HEK293T (cell line): ENCODE data around the gene CLASRP.
A peak's percentile ranks its signal among the peaks of the same experiment; 100 is the strongest.
"Not testable (repeated sequence)": the region's sequence is repeated elsewhere in the genome, so short reads cannot be mapped to it uniquely, and the experiment has no call there.

Source experiments
- CTCF ChIA-PET: fragments of 350-600 bp; formaldehyde crosslinking; extraction: SDS; loops from one replicate; lab custom pipeline; 2021; ENCODE audit warnings: antibody characterized with exemption, inconsistent platforms; lab: Yijun Ruan, JAX
- POLR2A ChIA-PET: fragments of 350-600 bp; formaldehyde crosslinking; extraction: SDS; loops from one replicate; lab custom pipeline; 2020; ENCODE audit warnings: antibody characterized with exemption, inconsistent platforms; lab: Yijun Ruan, JAX
- DNase-seq: peaks from one replicate; pipeline ENCODE4 v3.0.0; 2012; ENCODE audit warnings: mixed read lengths; ENCODE audit errors: extremely low spot score
- ARNT ChIP-seq: fragments of 450-650 bp; IDR thresholded peaks from 2 replicates; pipeline ENCODE4 v1.6.1; 2017; ENCODE audit warnings: mild to moderate bottlenecking
- BHLHE40 ChIP-seq: fragments of 450-650 bp; IDR thresholded peaks from 2 replicates; pipeline ENCODE4 v1.6.1; 2016; ENCODE audit warnings: mild to moderate bottlenecking, moderate library complexity, borderline replicate concordance
- CTBP1 ChIP-seq: fragments of 450-650 bp; IDR thresholded peaks from 2 replicates; pipeline ENCODE4 v1.6.1; 2016; ENCODE audit warnings: borderline replicate concordance
- ELF4 ChIP-seq: fragments of 450-650 bp; IDR thresholded peaks from 2 replicates; pipeline ENCODE4 v1.6.1; 2017; ENCODE audit warnings: antibody characterized with exemption
- FOXA1 ChIP-seq: fragments of 450-650 bp; IDR thresholded peaks from 2 replicates; pipeline ENCODE4 v1.6.1; 2016; ENCODE audit warnings: mild to moderate bottlenecking
- FOXK2 ChIP-seq: fragments of 450-650 bp; IDR thresholded peaks from 2 replicates; pipeline ENCODE4 v1.6.1; 2016; ENCODE audit warnings: mild to moderate bottlenecking
- FOXM1 ChIP-seq: fragments of 450-650 bp; IDR thresholded peaks from 2 replicates; pipeline ENCODE4 v1.6.1; 2017; ENCODE audit warnings: mild to moderate bottlenecking, borderline replicate concordance
- HDGF ChIP-seq: fragments of 450-650 bp; IDR thresholded peaks from 2 replicates; pipeline ENCODE4 v1.6.1; 2017; ENCODE audit warnings: antibody characterized with exemption, borderline replicate concordance
- L3MBTL2 ChIP-seq: fragments of 450-650 bp; conservative IDR thresholded peaks from 2 replicates; pipeline ENCODE4 v1.6.1; 2016; ENCODE audit warnings: mild to moderate bottlenecking
- LEF1 ChIP-seq: fragments of 450-650 bp; IDR thresholded peaks from 2 replicates; pipeline ENCODE4 v1.6.1; 2017; ENCODE audit warnings: mild to moderate bottlenecking, borderline replicate concordance
- NFRKB ChIP-seq: fragments of 450-650 bp; IDR thresholded peaks from 2 replicates; pipeline ENCODE4 v1.6.1; 2016; ENCODE audit warnings: mild to moderate bottlenecking, moderate library complexity
- PKNOX1 ChIP-seq: fragments of 450-650 bp; IDR thresholded peaks from 2 replicates; pipeline ENCODE4 v1.6.1; 2016
- SP1 ChIP-seq: fragments of 450-650 bp; IDR thresholded peaks from 2 replicates; pipeline ENCODE4 v1.6.1; 2017
- SUZ12 ChIP-seq: fragments of 450-650 bp; IDR thresholded peaks from 2 replicates; pipeline ENCODE4 v1.6.1; 2016; ENCODE audit warnings: mild to moderate bottlenecking
- TARDBP ChIP-seq: fragments of 450-650 bp; IDR thresholded peaks from 2 replicates; pipeline ENCODE4 v1.6.1; 2016
- ZNF384 ChIP-seq: fragments of 450-650 bp; IDR thresholded peaks from 2 replicates; pipeline ENCODE4 v1.6.1; 2016

Gene CLASRP

GRCh38 chr19:45117167-45117594, 78.3 kb downstream of the CLASRP start:
- ChIA-PET CTCF (no interaction called here), POLR2A (no interaction called here)
- TF ChIP-seq FOXM1 = no peak
- DNase-seq = no peak

- TF ChIP-seq ELF4 (no peak), ZNF384 (no peak), CTBP1 (no peak), FOXA1 (no peak), L3MBTL2 (no peak), HDGF (no peak), NFRKB (no peak), TARDBP (no peak), ARNT (no peak), LEF1 (no peak), BHLHE40 (no peak), PKNOX1 (no peak), SP1 (no peak), SUZ12 (no peak), FOXK2 (no peak), FOXM1 (no peak)
- no peak for DNase-seq
- ChIA-PET POLR2A (interaction anchor here (1.9 kb wide), 1 partner anchor 26 kb away, joined by 10 read pairs; no protein-coding TSS in a partner anchor), CTCF (no interaction called here)
Observed at GRCh38 chr19:45117671-45118070, 78.8 kb downstream of the CLASRP start.

- TF ChIP-seq NFRKB = no peak
- TF ChIP-seq L3MBTL2 = no peak
- TF ChIP-seq ELF4 = no peak
- no peak for TF ChIP-seq PKNOX1
- TF ChIP-seq ARNT = no peak
- no peak for DNase-seq
- ChIA-PET POLR2A (interaction anchor here (1.9 kb wide), 1 partner anchor 26 kb away, joined by 10 read pairs; no protein-coding TSS in a partner anchor), CTCF (no interaction called here)
Observed at GRCh38 chr19:45118106-45118505, 79.3 kb downstream of the CLASRP start.

- DNase-seq, CTCF ChIA-PET: not testable (repeated sequence)
- TF ChIP-seq PKNOX1 = peak; percentile 1; the same call in 1 of the 2 replicates
- POLR2A ChIA-PET = interaction anchor here (1.9 kb wide), 1 partner anchor 27 kb away, joined by 10 read pairs; no protein-coding TSS in a partner anchor
Observed at GRCh38 chr19:45118591-45119355, 79.9 kb downstream of the CLASRP start.

- no peak for TF ChIP-seq SUZ12
- no peak for TF ChIP-seq PKNOX1
- no peak for TF ChIP-seq BHLHE40
- no peak for TF ChIP-seq HDGF
- no peak for TF ChIP-seq FOXK2
- TF ChIP-seq FOXM1 = no peak
- TF ChIP-seq TARDBP = no peak
- TF ChIP-seq SP1 = no peak
- TF ChIP-seq LEF1 = no peak
- TF ChIP-seq ELF4 = no peak
- CTCF ChIA-PET = no interaction called here
- no peak for DNase-seq
- POLR2A ChIA-PET = interaction anchor here (1.9 kb wide), 1 partner anchor 28 kb away, joined by 10 read pairs; no protein-coding TSS in a partner anchor
Observed at GRCh38 chr19:45119582-45119981, 80.7 kb downstream of the CLASRP start.
